ENCODE measurements around the gene TM4SF18. TPM values are rescaled to one million over a fixed set of nuclear protein-coding genes. Genes with fewer than 3 reads are reported as not detected.

TM4SF18 gene
- total RNA-seq, 1 experiment from 2014 or later, result 9.8 TPM

GRCh38 chr3:149319750-149320149, 13.7 kb downstream of the TM4SF18 start:
- no peak overlapping the region for H2BK120ac ChIP-seq (ENCODE audit: low read depth, low read length, poor library complexity, severe bottlenecking)
- Mint-ChIP-seq H3K4me1 (peaks cover 5 to 10% of the 10 kb centered on the region in 2 experiments), H3K27ac (no peak overlapping the region), H3K36me3 (ENCODE audit: insufficient read depth in 1 of 3, low read depth in 3 of 3) (peaks cover 0 to 15% (median 2%) of the 10 kb centered on the region in 3 experiments; a peak in 3 of 7 replicates), H3K9me3 (no peaks in the 10 kb centered on the region), H3K27me3 (ENCODE audit: low read depth) (no peaks in the 10 kb centered on the region), H3K4me3 (no peak overlapping the region)
- no peak overlapping the region for H3K4ac ChIP-seq (ENCODE audit: low read depth, low read length)
- H3K27ac ChIP-seq (ENCODE audit: insufficient read length, low read depth, low read length), result no peak overlapping the region
- H3K23me2 ChIP-seq (ENCODE audit: insufficient read length, low read depth, low read length, poor library complexity, severe bottlenecking), result no peaks in the 10 kb centered on the region
- H3K4me1 ChIP-seq (ENCODE audit: insufficient read depth, low read length), result peaks cover 4% of the 10 kb centered on the region
- no peak overlapping the region for H2AK5ac ChIP-seq (ENCODE audit: insufficient read length, low read length)
- no peak overlapping the region for H2BK5ac ChIP-seq (ENCODE audit: insufficient read length, low read length)
- H3K79me2 ChIP-seq (ENCODE audit: insufficient read depth, low read length), result no peaks in the 10 kb centered on the region
- no peaks in the 10 kb centered on the region for H3K9me3 ChIP-seq (ENCODE audit: control insufficient read depth, low read depth, low read length)
- no peak overlapping the region for H3T11ph ChIP-seq (ENCODE audit: low read length)
- no peak overlapping the region for H4K91ac ChIP-seq (ENCODE audit: insufficient read length, low read depth, low read length)
- H4K8ac ChIP-seq (replicated peaks; ENCODE audit: insufficient read length, low read depth, low read length), result no peak overlapping the region
- H4K5ac ChIP-seq (ENCODE audit: insufficient read length, low read depth, low read length), result no peak overlapping the region
- H3K79me1 ChIP-seq (ENCODE audit: insufficient read depth, low read depth, low read length, poor library complexity, severe bottlenecking), result no peaks in the 10 kb centered on the region
- WGBS (ENCODE audit: extremely low coverage, insufficient read length, low lambda C conversion rate), result no CpG with 5 or more reads among the region's 3 CpGs
- no peaks in the 10 kb centered on the region for H3K27me3 ChIP-seq (ENCODE audit: insufficient read depth, low read length)
- H3K14ac ChIP-seq (ENCODE audit: insufficient read depth, low read length), result 0 out of 2 replicates have a peak overlapping the region, but pooled peaks have one; percentile 1
- no peak overlapping the region for H3K18ac ChIP-seq (ENCODE audit: insufficient read length, low read depth, low read length)
- H3K56ac ChIP-seq (ENCODE audit: insufficient read length, low read depth, low read length), result no peak overlapping the region
- no peak overlapping the region for H3K23ac ChIP-seq (ENCODE audit: insufficient read length, low read depth, low read length)
- no peak overlapping the region for H2BK20ac ChIP-seq (ENCODE audit: low read depth, low read length, poor library complexity, severe bottlenecking)
- H2BK12ac ChIP-seq (ENCODE audit: insufficient read length, low read depth, low read length), result no peak overlapping the region
- H2AFZ ChIP-seq (ENCODE audit: low read length), result no peak overlapping the region
- TF ChIP-seq CTCF (conservative IDR thresholded peaks at IDR 0.05), result no peak
- H2BK15ac ChIP-seq (ENCODE audit: low read depth, low read length), result no peak overlapping the region
- no peaks in the 10 kb centered on the region for H4K20me1 ChIP-seq (ENCODE audit: control insufficient read depth, insufficient read depth, insufficient read length)
- H3K9ac ChIP-seq (ENCODE audit: extremely low read depth, insufficient read length, low read length), result no peak overlapping the region
- DNase-seq, result no peak
- no peak overlapping the region for H3K4me2 ChIP-seq (ENCODE audit: insufficient read depth, insufficient read length, low read length)

All from H9 (cell line).